ENCODE measurements around the gene DPPA3. TPM values are rescaled to one million over a fixed set of nuclear protein-coding genes. Genes with fewer than 3 reads are reported as not detected.
"Not testable (repeated sequence)": the region's sequence is repeated elsewhere in the genome, so short reads cannot be mapped to it uniquely, and the experiment has no call there.

DPPA3 gene
- total RNA-seq (not detected), polyA plus RNA-seq (not detected)
- long read RNA-seq, donor 1, result 0 reads
- long read RNA-seq, donor 2, result 0 reads

- no peaks in the 10 kb centered on the region for H3K9me3 ChIP-seq (ENCODE audit: control insufficient read depth, low read length)
- WGBS, 2 donors, result 80 to 82% methylated on average over 7 of the region's 7 CpGs
- ATAC-seq (ENCODE audit: low FRiP score) (no peak), DNase-seq (no peak)
- intact Hi-C loops (cut with DNase I), result no loop called here
- H3K4me3 ChIP-seq (ENCODE audit: low read length in 2 of 2), result no peak within 1 kb of the TSS
- H3K27me3 ChIP-seq (ENCODE audit: control insufficient read depth in 1 of 2, insufficient read depth in 2 of 2, low read length in 1 of 2), result no peaks in the 10 kb centered on the region
- H3K36me3 ChIP-seq (ENCODE audit: control insufficient read depth in 1 of 2, insufficient read depth in 2 of 2, low read length in 1 of 2), result no peaks in the 10 kb centered on the region
- H3K4me1 ChIP-seq (ENCODE audit: control insufficient read depth in 1 of 2, insufficient read depth in 2 of 2, low read length in 2 of 2), result no peaks in the 10 kb centered on the region
- no peak within 1 kb of the TSS for H3K27ac ChIP-seq (ENCODE audit: low read depth in 1 of 2, low read length in 2 of 2)
These were observed at the start of gene DPPA3 for GRCh38 chr12:7711133-7711532. TSS of gene DPPA3 (plus strand) at chr12:7711433. CDS start at chr12:7711571, 138 bp downstream.

DNA sequence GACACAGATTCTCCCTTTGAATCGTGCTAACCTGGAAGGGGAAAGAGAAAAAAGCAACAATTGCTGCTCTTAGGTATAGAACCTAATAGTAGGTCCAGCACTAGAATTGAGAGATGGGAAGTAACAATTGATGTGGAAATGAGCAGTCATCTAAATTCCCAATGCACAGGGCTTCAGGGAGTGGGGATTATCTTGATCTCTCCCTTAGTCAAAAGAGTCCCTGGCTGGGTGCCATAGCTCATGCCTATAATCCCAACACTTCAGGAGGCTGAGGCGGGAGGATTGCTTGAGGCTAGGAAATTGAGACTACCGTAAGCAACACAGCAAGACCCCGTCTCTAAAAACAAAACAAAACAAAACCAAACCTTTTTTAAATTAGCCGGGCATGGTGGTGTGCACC lies 49.5 kb upstream of the DPPA3 start:
- no peaks in the 10 kb centered on the region for H3K4me1 ChIP-seq (ENCODE audit: control insufficient read depth in 1 of 2, insufficient read depth in 2 of 2, low read length in 2 of 2)
- H3K27ac ChIP-seq (ENCODE audit: low read depth in 1 of 2, low read length in 2 of 2), result no peak overlapping the region
- ATAC-seq (ENCODE audit: low FRiP score), result no peak
- H3K36me3 ChIP-seq (ENCODE audit: control insufficient read depth in 1 of 2, insufficient read depth in 2 of 2, low read length in 1 of 2), result no peaks in the 10 kb centered on the region
- no peaks in the 10 kb centered on the region for H3K27me3 ChIP-seq (ENCODE audit: control insufficient read depth in 1 of 2, insufficient read depth in 2 of 2, low read length in 1 of 2)
- WGBS, 2 donors, result 63 to 68% methylated on average over 5 of the region's 5 CpGs
- H3K4me3 ChIP-seq (ENCODE audit: low read length in 2 of 2), result no peak overlapping the region
- no peak for DNase-seq
- no peaks in the 10 kb centered on the region for H3K9me3 ChIP-seq (ENCODE audit: control insufficient read depth, low read length)
- intact Hi-C loops (cut with DNase I), result no loop called here

GRCh38 chr12:7666595-7666994 lies 44.6 kb upstream of the DPPA3 start:
- Histone ChIP-seq H3K4me1 (ENCODE audit: control insufficient read depth in 1 of 2, insufficient read depth in 2 of 2, low read length in 2 of 2) (no peaks in the 10 kb centered on the region), H3K36me3 (ENCODE audit: control insufficient read depth in 1 of 2, insufficient read depth in 2 of 2, low read length in 1 of 2) (no peaks in the 10 kb centered on the region)
- intact Hi-C loops (cut with DNase I), result no loop called here

DNA sequence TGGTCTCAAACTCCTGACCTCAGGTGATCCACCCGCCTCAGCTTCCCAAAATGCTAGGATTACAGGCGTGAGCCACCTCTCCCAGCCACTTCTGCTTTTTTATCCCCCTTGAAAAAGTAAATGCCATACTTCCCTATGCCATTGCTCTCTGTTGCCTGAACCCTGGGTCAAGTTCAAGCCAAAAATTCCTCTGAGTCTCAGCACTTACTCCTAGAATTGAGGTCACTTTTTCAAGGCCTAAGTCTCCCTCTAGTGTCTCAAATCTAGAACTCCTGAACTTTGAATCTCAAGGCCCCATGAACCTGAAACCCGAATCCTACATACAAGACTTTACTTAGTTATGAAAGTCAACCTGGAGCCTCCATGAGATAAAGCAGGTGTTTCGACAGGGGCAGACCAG lies 44.1 kb upstream of the DPPA3 start:
- 68 to 77% methylated on average over 4 of the region's 4 CpGs for WGBS, 2 donors
- H3K4me3 ChIP-seq (ENCODE audit: low read length in 2 of 2), result no peak overlapping the region
- no peaks in the 10 kb centered on the region for H3K9me3 ChIP-seq (ENCODE audit: control insufficient read depth, low read length)
- no peaks in the 10 kb centered on the region for H3K27me3 ChIP-seq (ENCODE audit: control insufficient read depth in 1 of 2, insufficient read depth in 2 of 2, low read length in 1 of 2)
- no peak overlapping the region for H3K27ac ChIP-seq (ENCODE audit: low read depth in 1 of 2, low read length in 2 of 2)
- no peaks in the 10 kb centered on the region for H3K36me3 ChIP-seq (ENCODE audit: control insufficient read depth in 1 of 2, insufficient read depth in 2 of 2, low read length in 1 of 2)
- no peaks in the 10 kb centered on the region for H3K4me1 ChIP-seq (ENCODE audit: control insufficient read depth in 1 of 2, insufficient read depth in 2 of 2, low read length in 2 of 2)
- intact Hi-C loops (cut with DNase I), result no loop called here
- DNase-seq (no peak), ATAC-seq (ENCODE audit: low FRiP score) (no peak)

More at GRCh38 chr12:7666595-7666994, 44.6 kb upstream of the DPPA3 start:
- DNase-seq (no peak), ATAC-seq (ENCODE audit: low FRiP score) (no peak)
- H3K9me3 ChIP-seq (ENCODE audit: control insufficient read depth, low read length), result no peaks in the 10 kb centered on the region
- H3K4me3 ChIP-seq (ENCODE audit: low read length in 2 of 2), result no peak overlapping the region
- 86 to 93% methylated on average over 5 of the region's 5 CpGs for WGBS, 2 donors
- no peaks in the 10 kb centered on the region for H3K27me3 ChIP-seq (ENCODE audit: control insufficient read depth in 1 of 2, insufficient read depth in 2 of 2, low read length in 1 of 2)
- H3K27ac ChIP-seq (ENCODE audit: low read depth in 1 of 2, low read length in 2 of 2), result no peak overlapping the region

GRCh38 chr12:7668171-7668570 lies 43.1 kb upstream of the DPPA3 start:
- H3K9me3 ChIP-seq (ENCODE audit: control insufficient read depth, low read length), result no peaks in the 10 kb centered on the region
- H3K36me3 ChIP-seq (ENCODE audit: control insufficient read depth in 1 of 2, insufficient read depth in 2 of 2, low read length in 1 of 2), result no peaks in the 10 kb centered on the region
- no peaks in the 10 kb centered on the region for H3K27me3 ChIP-seq (ENCODE audit: control insufficient read depth in 1 of 2, insufficient read depth in 2 of 2, low read length in 1 of 2)
- no peak overlapping the region for H3K27ac ChIP-seq (ENCODE audit: low read depth in 1 of 2, low read length in 2 of 2)
- ATAC-seq (ENCODE audit: low FRiP score), result no peak
- intact Hi-C loops (cut with DNase I), result no loop called here
- WGBS, 2 donors, result 71 to 77% methylated on average over 5 of the region's 5 CpGs
- DNase-seq, result no peak
- no peak overlapping the region for H3K4me3 ChIP-seq (ENCODE audit: low read length in 2 of 2)
- no peaks in the 10 kb centered on the region for H3K4me1 ChIP-seq (ENCODE audit: control insufficient read depth in 1 of 2, insufficient read depth in 2 of 2, low read length in 2 of 2)

GRCh38 chr12:7675455-7675854 lies 35.8 kb upstream of the DPPA3 start:
- H3K27me3 ChIP-seq (ENCODE audit: control insufficient read depth in 1 of 2, insufficient read depth in 2 of 2, low read length in 1 of 2); intact Hi-C loops (cut with DNase I); ATAC-seq (ENCODE audit: low FRiP score); H3K4me1 ChIP-seq (ENCODE audit: control insufficient read depth in 1 of 2, insufficient read depth in 2 of 2, low read length in 2 of 2); H3K9me3 ChIP-seq (ENCODE audit: control insufficient read depth, low read length); H3K36me3 ChIP-seq (ENCODE audit: control insufficient read depth in 1 of 2, insufficient read depth in 2 of 2, low read length in 1 of 2); H3K27ac ChIP-seq (ENCODE audit: low read depth in 1 of 2, low read length in 2 of 2); H3K4me3 ChIP-seq (ENCODE audit: low read length in 2 of 2); DNase-seq: not testable (repeated sequence)
- 45 to 62% methylated on average over 6 of the region's 6 CpGs for WGBS, 2 donors

- H3K9me3 ChIP-seq (ENCODE audit: control insufficient read depth, low read length); H3K36me3 ChIP-seq (ENCODE audit: control insufficient read depth in 1 of 2, insufficient read depth in 2 of 2, low read length in 1 of 2); H3K27ac ChIP-seq (ENCODE audit: low read depth in 1 of 2, low read length in 2 of 2); ATAC-seq (ENCODE audit: low FRiP score); H3K27me3 ChIP-seq (ENCODE audit: control insufficient read depth in 1 of 2, insufficient read depth in 2 of 2, low read length in 1 of 2); DNase-seq; H3K4me3 ChIP-seq (ENCODE audit: low read length in 2 of 2); intact Hi-C loops (cut with DNase I); H3K4me1 ChIP-seq (ENCODE audit: control insufficient read depth in 1 of 2, insufficient read depth in 2 of 2, low read length in 2 of 2): not testable (repeated sequence)
- 53 to 57% methylated on average over 9 of the region's 9 CpGs for WGBS, 2 donors
These were observed 33.8 kb upstream of the DPPA3 start for GRCh38 chr12:7677432-7677888.

- no peaks in the 10 kb centered on the region for H3K4me1 ChIP-seq (ENCODE audit: control insufficient read depth in 1 of 2, insufficient read depth in 2 of 2, low read length in 2 of 2)
- no peak overlapping the region for H3K4me3 ChIP-seq (ENCODE audit: low read length in 2 of 2)
- DNase-seq (no peak), ATAC-seq (ENCODE audit: low FRiP score) (no peak)
- WGBS, 2 donors, result 77 to 85% methylated on average over 8 of the region's 8 CpGs
- H3K27ac ChIP-seq (ENCODE audit: low read depth in 1 of 2, low read length in 2 of 2), result no peak overlapping the region
- intact Hi-C loops (cut with DNase I), result no loop called here
- no peaks in the 10 kb centered on the region for H3K27me3 ChIP-seq (ENCODE audit: control insufficient read depth in 1 of 2, insufficient read depth in 2 of 2, low read length in 1 of 2)
- no peaks in the 10 kb centered on the region for H3K9me3 ChIP-seq (ENCODE audit: control insufficient read depth, low read length)
- H3K36me3 ChIP-seq (ENCODE audit: control insufficient read depth in 1 of 2, insufficient read depth in 2 of 2, low read length in 1 of 2), result no peaks in the 10 kb centered on the region
These were observed 32.5 kb upstream of the DPPA3 start for GRCh38 chr12:7678744-7679143.

- H3K27me3 ChIP-seq (ENCODE audit: control insufficient read depth in 1 of 2, insufficient read depth in 2 of 2, low read length in 1 of 2), result no peaks in the 10 kb centered on the region
- no peak overlapping the region for H3K4me3 ChIP-seq (ENCODE audit: low read length in 2 of 2)
- no peaks in the 10 kb centered on the region for H3K4me1 ChIP-seq (ENCODE audit: control insufficient read depth in 1 of 2, insufficient read depth in 2 of 2, low read length in 2 of 2)
- H3K27ac ChIP-seq (ENCODE audit: low read depth in 1 of 2, low read length in 2 of 2), result no peak overlapping the region
- intact Hi-C loops (cut with DNase I), result no loop called here
- no peaks in the 10 kb centered on the region for H3K36me3 ChIP-seq (ENCODE audit: control insufficient read depth in 1 of 2, insufficient read depth in 2 of 2, low read length in 1 of 2)
- H3K9me3 ChIP-seq (ENCODE audit: control insufficient read depth, low read length), result no peaks in the 10 kb centered on the region
- DNase-seq (no peak), ATAC-seq (ENCODE audit: low FRiP score) (no peak)
- WGBS, 2 donors, result 19 to 25% methylated on average over 9 of the region's 9 CpGs
These were observed 31.8 kb upstream of the DPPA3 start for GRCh38 chr12:7679251-7680045.
